ENCODE results near the gene IKZF3. TPM values are rescaled to one million over a fixed set of nuclear protein-coding genes. Genes with fewer than 3 reads are reported as not detected.

IKZF3 gene
- total RNA-seq, 1 experiment from 2014 or later = 0.22 TPM

- H3K9me3 ChIP-seq (ENCODE audit: control insufficient read depth, low read depth, low read length) = no peaks in the 10 kb centered on the region
- no peak for TF ChIP-seq CTCF (conservative IDR thresholded peaks at IDR 0.05)
- no peak within 1 kb of the TSS; the same call in 1 of the 2 replicates for H2BK15ac ChIP-seq (ENCODE audit: low read depth, low read length)
- no peaks in the 10 kb centered on the region for H3K9me3 Mint-ChIP-seq
- H4K8ac ChIP-seq (replicated peaks; ENCODE audit: insufficient read length, low read depth, low read length) = no peak within 1 kb of the TSS
- no CpG with 5 or more reads among the region's 34 CpGs for WGBS (ENCODE audit: extremely low coverage, insufficient read length, low lambda C conversion rate)
- H2BK12ac ChIP-seq (ENCODE audit: insufficient read length, low read depth, low read length) = no peak within 1 kb of the TSS
- peak within 1 kb of the TSS; percentile 20 for H2BK5ac ChIP-seq (ENCODE audit: insufficient read length, low read length)
- H3T11ph ChIP-seq (ENCODE audit: low read length) = no peak within 1 kb of the TSS
- peaks cover 31 to 38% of the 10 kb centered on the region in 2 experiments for H3K4me1 Mint-ChIP-seq
- peak within 1 kb of the TSS; percentile 70 for H3K14ac ChIP-seq (ENCODE audit: insufficient read depth, low read length)
- peaks cover 3% of the 10 kb centered on the region; the same call in 1 of the 2 replicates for H3K27me3 Mint-ChIP-seq (ENCODE audit: low read depth)
- no peaks in the 10 kb centered on the region for H3K27me3 ChIP-seq (ENCODE audit: insufficient read depth, low read length)
- H3K23ac ChIP-seq (ENCODE audit: insufficient read length, low read depth, low read length) = no peak within 1 kb of the TSS
- H3K27ac ChIP-seq (ENCODE audit: insufficient read length, low read depth, low read length) = no peak within 1 kb of the TSS
- H3K27ac Mint-ChIP-seq = peak within 1 kb of the TSS; percentile 89 to 99 (median 98); a peak in 6 of 7 replicates
- H3K4me3 Mint-ChIP-seq = peak within 1 kb of the TSS; percentile 85 to 87
- H3K56ac ChIP-seq (ENCODE audit: insufficient read length, low read depth, low read length) = no peak within 1 kb of the TSS
- H3K79me2 ChIP-seq (ENCODE audit: insufficient read depth, low read length) = peaks cover 2% of the 10 kb centered on the region; the same call in 1 of the 2 replicates
- H2AFZ ChIP-seq (ENCODE audit: low read length) = no peak within 1 kb of the TSS
- no peaks in the 10 kb centered on the region for H4K20me1 ChIP-seq (ENCODE audit: control insufficient read depth, insufficient read depth, insufficient read length)
- H2BK120ac ChIP-seq (ENCODE audit: low read depth, low read length, poor library complexity, severe bottlenecking) = no peak within 1 kb of the TSS
- H3K4me1 ChIP-seq (ENCODE audit: insufficient read depth, low read length) = peaks cover 3% of the 10 kb centered on the region; the same call in 1 of the 2 replicates
- H3K4ac ChIP-seq (ENCODE audit: low read depth, low read length) = no peak within 1 kb of the TSS
- H3K79me1 ChIP-seq (ENCODE audit: insufficient read depth, low read depth, low read length, poor library complexity, severe bottlenecking) = no peaks in the 10 kb centered on the region
- H2BK20ac ChIP-seq (ENCODE audit: low read depth, low read length, poor library complexity, severe bottlenecking) = no peak within 1 kb of the TSS
- peak within 1 kb of the TSS; percentile 69 for H3K18ac ChIP-seq (ENCODE audit: insufficient read length, low read depth, low read length)
- H3K4me2 ChIP-seq (ENCODE audit: insufficient read depth, insufficient read length, low read length) = peak within 1 kb of the TSS; percentile 73
- H3K36me3 Mint-ChIP-seq (ENCODE audit: insufficient read depth in 1 of 3, low read depth in 3 of 3) = peaks cover under 1 to 11% (median 5%) of the 10 kb centered on the region in 3 experiments; a peak in 6 of 7 replicates
- no peak within 1 kb of the TSS for H4K91ac ChIP-seq (ENCODE audit: insufficient read length, low read depth, low read length)
- peak; percentile 86 for DNase-seq
- peaks cover 27% of the 10 kb centered on the region for H3K23me2 ChIP-seq (ENCODE audit: insufficient read length, low read depth, low read length, poor library complexity, severe bottlenecking)
- H4K5ac ChIP-seq (ENCODE audit: insufficient read length, low read depth, low read length) = no peak within 1 kb of the TSS
- peak within 1 kb of the TSS; percentile 69 for H3K9ac ChIP-seq (ENCODE audit: extremely low read depth, insufficient read length, low read length)
- H2AK5ac ChIP-seq (ENCODE audit: insufficient read length, low read length) = no peak within 1 kb of the TSS
Observed at GRCh38 chr17:39737760-39738567, 126.1 kb downstream of the IKZF3 start, which contains the start of gene GRB7. TSS of gene GRB7 (plus strand) at chr17:39737938. CDS start at chr17:39742302, 4,364 bp downstream.

Measured in H9 (cell line).